Activated CD4-positive, alpha-beta memory T cell treated with anti-CD3 and anti-CD28 coated beads for 36 hours (primary cell): Measurements from ENCODE around the gene BRD1. TPM values are rescaled to one million over a fixed set of nuclear protein-coding genes. Genes with fewer than 3 reads are reported as not detected.
A peak's percentile ranks its signal among the peaks of the same experiment; 100 is the strongest.

Experiments used
- CTCF ChIA-PET: fragments of 350-600 bp; sonication (Branson Sonifier 250); formaldehyde crosslinking; loops from one replicate; lab custom pipeline; 2021; ENCODE audit warnings: antibody characterized with exemption, inconsistent platforms; lab: Charles Lee
- POLR2A ChIA-PET: fragments of 350-600 bp; sonication (Branson Sonifier 250); formaldehyde crosslinking; loops from one replicate; lab custom pipeline; 2021; ENCODE audit warnings: antibody characterized with exemption; lab: Charles Lee
- DNase-seq: peaks from one replicate; pipeline ENCODE4 v3.0.0-alpha.2; 2020
- H3K27ac Mint-ChIP-seq: one replicate; pipeline ENCODE4 v1.8.0; 2021; ENCODE audit warnings: mixed read lengths
- H3K27me3 Mint-ChIP-seq: one replicate; pipeline ENCODE4 v1.8.0; 2021; ENCODE audit warnings: mixed read lengths
- H3K36me3 Mint-ChIP-seq: one replicate; pipeline ENCODE4 v1.8.0; 2021; ENCODE audit warnings: mixed read lengths
- H3K4me1 Mint-ChIP-seq: one replicate; pipeline ENCODE4 v1.8.0; 2021; ENCODE audit warnings: low read depth, mixed read lengths
- H3K4me3 Mint-ChIP-seq: one replicate; pipeline ENCODE4 v1.8.0; 2021; ENCODE audit warnings: mild to moderate bottlenecking, mixed read lengths
- H3K9me3 Mint-ChIP-seq: one replicate; pipeline ENCODE4 v1.8.0; 2021; ENCODE audit warnings: mixed read lengths
- intact Hi-C: fragments of 100-400 bp; cut with micrococcal nuclease; formaldehyde crosslinking; loops from one replicate; pipeline ENCODE4 v1.15.1; 2023
- total RNA-seq, 2 experiments: library from RNA; stranded (reverse); gene quantifications; one replicate each; pipeline ENCODE4 v1.2.3, GENCODE V29; 2021

Gene BRD1
- total RNA-seq, 2 experiments from 2014 or later: 27.5 to 30.2 TPM

GRCh38 chr22:49723478-49724029 is 104.1 kb downstream of the BRD1 start:
- CTCF ChIA-PET: interaction anchor here (0.9 to 1.8 kb wide), 5 partner anchors 22 to 677 kb away, joined by 3 to 6 read pairs (median 4); no protein-coding TSS in a partner anchor
- Mint-ChIP-seq H3K27me3 (peaks cover 20% of the 10 kb centered on the region), H3K4me3 (peak overlapping the region; percentile 88), H3K9me3 (no peaks in the 10 kb centered on the region), H3K27ac (peak overlapping the region; percentile 79), H3K36me3 (no peaks in the 10 kb centered on the region), H3K4me1 (peaks cover 12% of the 10 kb centered on the region)
- intact Hi-C loops: no loop called here
- no peak for DNase-seq
- POLR2A ChIA-PET: no interaction called here

Other genes starting within 250 kb of the BRD1 start
- 10 to 100 TPM; 18.4 TPM for gene ZBED4, start 26.0 kb upstream of the BRD1 start, total RNA-seq
- 10 to 100 TPM; 12.4 to 13.8 TPM for gene ALG12, start 90.6 kb upstream of the BRD1 start, total RNA-seq
- 10 to 100 TPM; 29.8 to 30.7 TPM for gene CRELD2, start 90.8 kb upstream of the BRD1 start, total RNA-seq
- 100 to 1,000 TPM; 222 to 231 TPM for gene PIM3, start 132.9 kb upstream of the BRD1 start, total RNA-seq
- 1 to 10 TPM in 1 of 2 experiments, under 1 TPM in 1; 0.73 to 1.1 TPM for gene IL17REL, start 184.9 kb upstream of the BRD1 start, total RNA-seq
- not detected for gene TTLL8, start 230.4 kb upstream of the BRD1 start, total RNA-seq